ENCODE results near the gene VWA1. TPM values are rescaled to one million over a fixed set of nuclear protein-coding genes. Genes with fewer than 3 reads are reported as not detected.
A peak's percentile ranks its signal among the peaks of the same experiment; 100 is the strongest.
"Not testable (repeated sequence)": the region's sequence is repeated elsewhere in the genome, so short reads cannot be mapped to it uniquely, and the experiment has no call there.

VWA1 gene
- total RNA-seq, 1 experiment from 2014 or later = 858 TPM

DNA sequence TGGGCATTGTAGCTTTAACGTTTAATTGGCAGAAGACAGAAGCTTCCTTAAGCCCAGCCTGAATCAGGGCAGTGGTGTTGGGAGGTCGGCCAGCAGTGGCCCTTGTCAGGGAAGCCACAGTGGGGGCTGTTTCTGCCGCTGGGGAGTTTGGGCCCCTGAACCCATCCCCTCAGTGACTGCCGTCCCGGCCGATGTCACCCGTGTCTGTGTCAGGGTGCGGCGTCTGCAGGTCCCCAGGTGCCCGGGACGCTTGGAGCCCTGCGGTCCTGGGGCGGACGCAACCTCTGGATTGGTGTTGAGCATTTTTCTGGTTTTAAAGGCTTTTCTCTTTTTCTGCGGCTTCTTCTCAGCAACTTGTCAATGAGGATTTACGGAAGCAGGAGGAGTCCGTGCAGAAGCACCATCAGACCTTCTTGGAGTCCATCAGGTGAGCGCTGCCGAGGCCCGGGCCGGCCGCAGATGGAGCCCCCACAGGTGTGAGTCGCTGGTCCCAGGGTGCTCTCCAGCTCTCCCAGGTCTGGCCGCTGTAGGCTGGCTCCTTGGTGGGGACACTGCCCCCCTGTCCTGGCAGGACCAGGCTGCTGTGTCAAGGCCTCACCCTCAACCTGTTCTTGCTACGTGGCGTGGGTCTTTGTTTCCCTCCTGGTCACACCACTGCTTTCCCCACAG is 16.3 kb downstream of the VWA1 start:
- ATAC-seq = no peak
- ChIA-PET CTCF (no interaction called here), POLR2A (no interaction called here)
- DNase-seq (ENCODE audit: low read depth, low spot score) = no peak
- H3K4me1 ChIP-seq (ENCODE audit: control insufficient read depth, insufficient read depth, low read length) = no peaks in the 10 kb centered on the region
- no peak for TF ChIP-seq SIN3A (IDR thresholded peaks at IDR 0.05; ENCODE audit: borderline replicate concordance, insufficient read depth, low read depth, low read length)
- TF ChIP-seq, protein P1, sequence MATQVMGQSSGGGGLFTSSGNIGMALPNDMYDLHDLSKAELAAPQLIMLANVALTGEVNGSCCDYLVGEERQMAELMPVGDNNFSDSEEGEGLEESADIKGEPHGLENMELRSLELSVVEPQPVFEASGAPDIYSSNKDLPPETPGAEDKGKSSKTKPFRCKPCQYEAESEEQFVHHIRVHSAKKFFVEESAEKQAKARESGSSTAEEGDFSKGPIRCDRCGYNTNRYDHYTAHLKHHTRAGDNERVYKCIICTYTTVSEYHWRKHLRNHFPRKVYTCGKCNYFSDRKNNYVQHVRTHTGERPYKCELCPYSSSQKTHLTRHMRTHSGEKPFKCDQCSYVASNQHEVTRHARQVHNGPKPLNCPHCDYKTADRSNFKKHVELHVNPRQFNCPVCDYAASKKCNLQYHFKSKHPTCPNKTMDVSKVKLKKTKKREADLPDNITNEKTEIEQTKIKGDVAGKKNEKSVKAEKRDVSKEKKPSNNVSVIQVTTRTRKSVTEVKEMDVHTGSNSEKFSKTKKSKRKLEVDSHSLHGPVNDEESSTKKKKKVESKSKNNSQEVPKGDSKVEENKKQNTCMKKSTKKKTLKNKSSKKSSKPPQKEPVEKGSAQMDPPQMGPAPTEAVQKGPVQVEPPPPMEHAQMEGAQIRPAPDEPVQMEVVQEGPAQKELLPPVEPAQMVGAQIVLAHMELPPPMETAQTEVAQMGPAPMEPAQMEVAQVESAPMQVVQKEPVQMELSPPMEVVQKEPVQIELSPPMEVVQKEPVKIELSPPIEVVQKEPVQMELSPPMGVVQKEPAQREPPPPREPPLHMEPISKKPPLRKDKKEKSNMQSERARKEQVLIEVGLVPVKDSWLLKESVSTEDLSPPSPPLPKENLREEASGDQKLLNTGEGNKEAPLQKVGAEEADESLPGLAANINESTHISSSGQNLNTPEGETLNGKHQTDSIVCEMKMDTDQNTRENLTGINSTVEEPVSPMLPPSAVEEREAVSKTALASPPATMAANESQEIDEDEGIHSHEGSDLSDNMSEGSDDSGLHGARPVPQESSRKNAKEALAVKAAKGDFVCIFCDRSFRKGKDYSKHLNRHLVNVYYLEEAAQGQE (IDR thresholded peaks at IDR 0.05; ENCODE audit: insufficient read depth in 1 of 2, low read depth in 2 of 2, low read length in 1 of 2) = no peak
- H3K4me3 ChIP-seq (ENCODE audit: low read depth in 2 of 2, low read length in 2 of 2) = no peak overlapping the region
- intact Hi-C loops (cut with micrococcal nuclease; ENCODE audit: unreplicated experiment) (no loop called here), in situ Hi-C loops (cut with HindIII; ENCODE audit: low pct_unique_long_range_greater_than_20kb, low sequenced_read_pairs) (no loop called here)
- H3K27ac ChIP-seq (ENCODE audit: low read length) = no peak overlapping the region
- H3K9me3 ChIP-seq (ENCODE audit: control insufficient read depth, insufficient read depth, low read depth, low read length) = no peaks in the 10 kb centered on the region
- BruUV-seq (replicated peaks) = no TSS peak
- H3K36me3 ChIP-seq (ENCODE audit: control insufficient read depth, insufficient read depth, low read length) = no peaks in the 10 kb centered on the region
- no peaks in the 10 kb centered on the region for H3K27me3 ChIP-seq (ENCODE audit: control insufficient read depth, insufficient read depth, low read length)

DNA sequence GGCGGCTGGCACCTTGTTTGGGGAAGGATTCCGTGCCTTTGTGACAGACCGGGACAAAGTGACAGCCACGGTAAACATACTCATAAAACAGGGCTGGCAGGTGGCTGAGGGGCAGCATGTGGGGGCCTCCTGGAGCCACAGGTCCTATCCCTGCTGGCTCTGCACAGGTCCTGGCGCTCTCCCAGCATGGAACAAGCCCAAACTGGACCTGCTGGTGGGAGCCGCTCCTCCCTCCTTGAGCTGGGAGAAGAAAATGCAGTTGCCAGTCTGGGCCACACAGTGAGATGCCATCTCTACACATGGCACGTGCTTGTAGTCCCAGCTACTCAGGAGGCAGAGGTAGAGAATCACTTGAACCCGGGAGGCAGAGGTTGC is 16.9 kb downstream of the VWA1 start:
- BruUV-seq (replicated peaks); POLR2A ChIA-PET; ATAC-seq; H3K27me3 ChIP-seq (ENCODE audit: control insufficient read depth, insufficient read depth, low read length); DNase-seq (ENCODE audit: low read depth, low spot score); H3K9me3 ChIP-seq (ENCODE audit: control insufficient read depth, insufficient read depth, low read depth, low read length); H3K36me3 ChIP-seq (ENCODE audit: control insufficient read depth, insufficient read depth, low read length); in situ Hi-C loops (cut with HindIII; ENCODE audit: low pct_unique_long_range_greater_than_20kb, low sequenced_read_pairs); intact Hi-C loops (cut with micrococcal nuclease; ENCODE audit: unreplicated experiment); H3K27ac ChIP-seq (ENCODE audit: low read length); H3K4me3 ChIP-seq (ENCODE audit: low read depth in 2 of 2, low read length in 2 of 2); CTCF ChIA-PET; H3K4me1 ChIP-seq (ENCODE audit: control insufficient read depth, insufficient read depth, low read length): not testable (repeated sequence)

DNA sequence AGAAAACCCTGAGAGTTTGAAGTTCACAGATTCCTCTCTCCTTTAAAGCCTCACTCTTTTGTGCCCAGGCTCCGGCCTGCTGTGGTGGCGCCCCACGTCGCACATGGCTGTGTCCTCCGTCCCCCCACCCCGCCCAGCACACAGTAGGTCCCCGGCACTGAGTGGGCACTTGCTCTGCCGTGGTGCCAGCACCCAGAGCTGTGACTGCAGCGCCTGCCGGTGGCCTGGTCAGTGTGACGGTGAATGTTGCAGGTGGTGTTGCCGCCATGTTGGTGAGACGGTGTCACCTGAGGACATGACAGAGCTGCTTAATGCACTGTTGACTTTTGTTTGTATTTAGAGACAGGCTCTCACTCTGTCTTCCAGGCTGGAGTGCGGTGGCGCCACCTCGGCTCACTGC is 17.4 kb downstream of the VWA1 start:
- ChIA-PET CTCF (no interaction called here), POLR2A (interaction anchor here (0.6 kb wide), 1 partner anchor 46 kb away, joined by 19 read pairs; no protein-coding TSS in a partner anchor)
- ATAC-seq (no peak), DNase-seq (ENCODE audit: low read depth, low spot score) (no peak)
- no TSS peak for BruUV-seq (replicated peaks)
- H3K27me3 ChIP-seq (ENCODE audit: control insufficient read depth, insufficient read depth, low read length) = no peaks in the 10 kb centered on the region
- no peaks in the 10 kb centered on the region for H3K36me3 ChIP-seq (ENCODE audit: control insufficient read depth, insufficient read depth, low read length)
- TF ChIP-seq, protein P1 (IDR thresholded peaks at IDR 0.05; ENCODE audit: insufficient read depth in 1 of 2, low read depth in 2 of 2, low read length in 1 of 2) = no peak
- TF ChIP-seq SIN3A (IDR thresholded peaks at IDR 0.05; ENCODE audit: borderline replicate concordance, insufficient read depth, low read depth, low read length) (no peak), POLR2AphosphoS5 (IDR thresholded peaks at IDR 0.05; ENCODE audit: low read depth, low read length) (no peak)
- TF ChIP-seq, protein P2, sequence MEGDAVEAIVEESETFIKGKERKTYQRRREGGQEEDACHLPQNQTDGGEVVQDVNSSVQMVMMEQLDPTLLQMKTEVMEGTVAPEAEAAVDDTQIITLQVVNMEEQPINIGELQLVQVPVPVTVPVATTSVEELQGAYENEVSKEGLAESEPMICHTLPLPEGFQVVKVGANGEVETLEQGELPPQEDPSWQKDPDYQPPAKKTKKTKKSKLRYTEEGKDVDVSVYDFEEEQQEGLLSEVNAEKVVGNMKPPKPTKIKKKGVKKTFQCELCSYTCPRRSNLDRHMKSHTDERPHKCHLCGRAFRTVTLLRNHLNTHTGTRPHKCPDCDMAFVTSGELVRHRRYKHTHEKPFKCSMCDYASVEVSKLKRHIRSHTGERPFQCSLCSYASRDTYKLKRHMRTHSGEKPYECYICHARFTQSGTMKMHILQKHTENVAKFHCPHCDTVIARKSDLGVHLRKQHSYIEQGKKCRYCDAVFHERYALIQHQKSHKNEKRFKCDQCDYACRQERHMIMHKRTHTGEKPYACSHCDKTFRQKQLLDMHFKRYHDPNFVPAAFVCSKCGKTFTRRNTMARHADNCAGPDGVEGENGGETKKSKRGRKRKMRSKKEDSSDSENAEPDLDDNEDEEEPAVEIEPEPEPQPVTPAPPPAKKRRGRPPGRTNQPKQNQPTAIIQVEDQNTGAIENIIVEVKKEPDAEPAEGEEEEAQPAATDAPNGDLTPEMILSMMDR (IDR thresholded peaks at IDR 0.05) = no peak
- H3K9me3 ChIP-seq (ENCODE audit: control insufficient read depth, insufficient read depth, low read depth, low read length) = no peaks in the 10 kb centered on the region
- in situ Hi-C loops (cut with HindIII; ENCODE audit: low pct_unique_long_range_greater_than_20kb, low sequenced_read_pairs) = no loop called here
- H3K4me1 ChIP-seq (ENCODE audit: control insufficient read depth, insufficient read depth, low read length) = no peaks in the 10 kb centered on the region
- no peak overlapping the region for H3K27ac ChIP-seq (ENCODE audit: low read length)
- no peak overlapping the region for H3K4me3 ChIP-seq (ENCODE audit: low read depth in 2 of 2, low read length in 2 of 2)
- intact Hi-C loops (cut with micrococcal nuclease; ENCODE audit: unreplicated experiment) = no loop called here

DNA sequence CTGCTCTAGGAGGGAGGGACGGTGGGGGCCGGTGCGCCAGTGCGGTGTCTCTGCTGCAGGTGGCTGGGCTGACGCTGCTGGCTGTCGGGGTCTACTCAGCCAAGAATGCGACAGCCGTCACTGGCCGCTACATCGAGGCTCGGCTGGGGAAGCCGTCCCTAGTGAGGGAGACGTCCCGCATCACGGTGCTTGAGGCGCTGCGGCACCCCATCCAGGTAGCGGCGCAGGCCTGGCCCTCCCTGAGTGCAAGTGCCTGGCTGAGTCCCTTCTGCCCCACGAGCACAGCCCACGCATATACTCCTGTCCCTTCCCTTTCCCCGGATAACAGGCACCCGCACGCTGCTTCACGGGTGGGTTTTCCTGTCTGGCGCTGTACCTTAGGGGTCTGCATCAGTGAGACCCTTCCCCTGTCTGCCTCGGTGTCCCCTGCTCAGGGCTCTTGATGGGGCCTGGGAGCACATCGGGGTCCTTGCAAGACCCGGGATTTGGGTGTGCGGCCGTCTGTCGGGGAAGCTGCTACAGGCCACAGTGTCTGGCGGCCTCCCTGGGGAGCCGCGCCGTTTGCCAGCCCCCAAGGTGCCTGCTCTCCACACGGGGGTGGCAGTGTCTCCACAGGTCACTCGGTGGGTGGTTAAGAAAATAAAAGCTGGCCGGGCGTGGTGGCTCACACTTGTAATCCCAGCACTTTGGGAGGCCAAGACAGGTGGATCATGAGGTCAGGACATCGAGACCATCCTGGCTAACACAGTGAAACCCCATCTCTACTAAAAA is 19.0 kb downstream of the VWA1 start:
- in situ Hi-C loops (cut with HindIII; ENCODE audit: low pct_unique_long_range_greater_than_20kb, low sequenced_read_pairs); H3K4me3 ChIP-seq (ENCODE audit: low read depth in 2 of 2, low read length in 2 of 2); intact Hi-C loops (cut with micrococcal nuclease; ENCODE audit: unreplicated experiment); H3K36me3 ChIP-seq (ENCODE audit: control insufficient read depth, insufficient read depth, low read length); POLR2A ChIA-PET; H3K4me1 ChIP-seq (ENCODE audit: control insufficient read depth, insufficient read depth, low read length); H3K27me3 ChIP-seq (ENCODE audit: control insufficient read depth, insufficient read depth, low read length); H3K27ac ChIP-seq (ENCODE audit: low read length); BruUV-seq (replicated peaks); DNase-seq (ENCODE audit: low read depth, low spot score); CTCF ChIA-PET; H3K9me3 ChIP-seq (ENCODE audit: control insufficient read depth, insufficient read depth, low read depth, low read length): not testable (repeated sequence)
- 0 out of 2 replicates have a peak, but pooled peaks have one; percentile 11 for ATAC-seq
